GM12878 (cell line): ENCODE data around the gene GABRB3. TPM values are rescaled to one million over a fixed set of nuclear protein-coding genes. Genes with fewer than 3 reads are reported as not detected.

Experiments used
- ATAC-seq: fragments of 200-7000 bp; cut with Tn5 transposase; 3 replicates; pipeline ENCODE4 v1.9.1; 2020; ENCODE audit warnings: mild to moderate bottlenecking, moderate library complexity
- BruUV-seq: library from RNA; stranded (reverse); fragments of 400-500 nt; replicated peaks from 2 replicates; lab custom pipeline; 2021; lab: Mats Ljungman, UMichigan
- CTCF ChIA-PET: fragments of 300-600 bp; sonication (Branson Sonifier 250); formaldehyde crosslinking; extraction: SDS; loops from one replicate; lab custom pipeline; 2021; ENCODE audit warnings: inconsistent platforms; lab: Yijun Ruan, JAX
- POLR2A ChIA-PET: fragments of 350-600 bp; formaldehyde crosslinking; extraction: SDS; loops from one replicate; lab custom pipeline; 2021; ENCODE audit warnings: inconsistent platforms; lab: Charles Lee
- RAD21 ChIA-PET: fragments of 300-600 bp; sonication (Branson Sonifier 250); formaldehyde crosslinking; loops from one replicate; lab custom pipeline; 2023; ENCODE audit warnings: antibody characterized with exemption; ENCODE audit not compliant: unreplicated experiment; lab: Charles Lee
- SMC1A ChIA-PET: fragments of 300-600 bp; sonication (Branson Sonifier 250); formaldehyde crosslinking; loops from one replicate; lab custom pipeline; 2023; ENCODE audit not compliant: unreplicated experiment, uncharacterized antibody; lab: Charles Lee
- DNase-seq: peaks from one replicate; pipeline ENCODE4 v3.0.0-alpha.2; 2011; ENCODE audit warnings: low read depth, low spot score
- FAIRE-seq: peaks from 3 replicates; lab custom pipeline; 2011; peaks lifted over from hg19 to GRCh38; lab: Jason Lieb, UNC
- H2AFZ ChIP-seq: 2 replicates; pipeline ENCODE4 v1.6.0; 2011; ENCODE audit warnings: low read depth, low read length, control low read depth; ENCODE audit not compliant: control insufficient read depth
- H3K27ac ChIP-seq: 2 replicates; pipeline ENCODE4 v1.5.1; 2011; ENCODE audit warnings: control low read depth; ENCODE audit not compliant: control insufficient read depth, insufficient read depth
- H3K27me3 ChIP-seq, 2 experiments: replicated peaks in 1 of 2; 2 replicates each; pipeline versions ENCODE4 v1.6.0 to v1.6.1; 2011; ENCODE audit warnings: low read length in 1 of 2; ENCODE audit not compliant: control insufficient read depth in 2 of 2, insufficient read depth in 2 of 2
- H3K36me3 ChIP-seq, 2 experiments: 2 replicates each; pipeline ENCODE4 v1.5.1; 2011; ENCODE audit warnings: low read length in 1 of 2; ENCODE audit not compliant: control insufficient read depth in 2 of 2, insufficient read depth in 2 of 2
- H3K4me1 ChIP-seq: 2 replicates; pipeline ENCODE4 v1.6.1; 2011; ENCODE audit warnings: mild to moderate bottlenecking, low read length, moderate library complexity, mixed read lengths; ENCODE audit not compliant: control insufficient read depth, insufficient read depth
- H3K4me2 ChIP-seq: 2 replicates; pipeline ENCODE4 v1.6.0; 2011; ENCODE audit warnings: control low read depth; ENCODE audit not compliant: control insufficient read depth, insufficient read depth
- H3K4me3 ChIP-seq: fragments of 200-600 bp; sonication (generic); 2 replicates; pipeline ENCODE4 v1.5.1; 2016
- H3K79me2 ChIP-seq: 2 replicates; pipeline ENCODE4 v1.6.0; 2011; ENCODE audit warnings: low read length; ENCODE audit not compliant: control insufficient read depth, insufficient read depth
- H3K9ac ChIP-seq: 2 replicates; pipeline ENCODE4 v1.8.0; 2011; ENCODE audit warnings: low read length, control low read depth, mixed read lengths; ENCODE audit not compliant: control insufficient read depth, insufficient read depth
- H3K9me3 ChIP-seq: replicated peaks from 3 replicates; pipeline ENCODE4 v1.5.1; 2011; ENCODE audit warnings: mild to moderate bottlenecking, low read length; ENCODE audit not compliant: control insufficient read depth, insufficient read depth
- H4K20me1 ChIP-seq: 2 replicates; pipeline ENCODE4 v1.6.0; 2011; ENCODE audit not compliant: control insufficient read depth, insufficient read depth
- ATF2 ChIP-seq: IDR thresholded peaks from 2 replicates; pipeline ENCODE4 v1.6.1; 2012; ENCODE audit warnings: low read length, inconsistent platforms
- E2F4 ChIP-seq: IDR thresholded peaks from 2 replicates; pipeline ENCODE4 v1.6.1; 2012; ENCODE audit warnings: low read depth, low read length, improper control_type of control experiment
- EED ChIP-seq: sonication (generic); IDR thresholded peaks from 2 replicates; pipeline ENCODE4 v1.6.1; 2016; ENCODE audit warnings: antibody characterized with exemption, low read depth
- FOXK2 ChIP-seq: fragments of 450-650 bp; IDR thresholded peaks from 2 replicates; pipeline ENCODE4 v1.6.1; 2017; ENCODE audit warnings: mild to moderate bottlenecking, moderate library complexity
- IKZF2 ChIP-seq, 2 experiments: fragments of 450-650 bp; IDR thresholded peaks; 2 replicates each; pipeline ENCODE4 v1.6.1; 2017; ENCODE audit warnings: mild to moderate bottlenecking in 2 of 2, moderate library complexity in 2 of 2
- JUND ChIP-seq: IDR thresholded peaks from 2 replicates; pipeline ENCODE4 v1.6.1; 2012; ENCODE audit warnings: low read depth, mild to moderate bottlenecking, low read length, improper control_type of control experiment, moderate library complexity
- NFIC ChIP-seq: IDR thresholded peaks from 2 replicates; pipeline ENCODE4 v1.6.1; 2012; ENCODE audit warnings: low read depth, mild to moderate bottlenecking, inconsistent platforms, low read length, moderate library complexity
- NRF1 ChIP-seq: conservative IDR thresholded peaks from 2 replicates; pipeline ENCODE4 v1.6.1; 2011; ENCODE audit warnings: mild to moderate bottlenecking, low read depth, low read length, improper control_type of control experiment
- RB1 ChIP-seq: fragments of 450-650 bp; formaldehyde crosslinking; IDR thresholded peaks from 2 replicates; pipeline ENCODE4 v1.6.1; 2017; ENCODE audit warnings: mild to moderate bottlenecking, borderline replicate concordance
- RUNX3 ChIP-seq: IDR thresholded peaks from 2 replicates; pipeline ENCODE4 v1.6.1; 2012; ENCODE audit warnings: low read length, inconsistent platforms
- SIX5 ChIP-seq: IDR thresholded peaks from 2 replicates; pipeline ENCODE4 v1.6.1; 2011; ENCODE audit warnings: mild to moderate bottlenecking, low read depth, low read length, moderate library complexity; ENCODE audit not compliant: severe bottlenecking
- YY1 ChIP-seq: IDR thresholded peaks from 2 replicates; pipeline ENCODE4 v1.6.1; 2011; ENCODE audit warnings: low read depth, mild to moderate bottlenecking, low read length
- ZNF217 ChIP-seq: fragments of 450-650 bp; IDR thresholded peaks from 2 replicates; pipeline ENCODE4 v1.6.1; 2017; ENCODE audit warnings: antibody characterized with exemption, mild to moderate bottlenecking
- WGBS: methylation state at CpG from one replicate; pipeline ENCODE4 v1.1.6; 2016; ENCODE audit warnings: low lambda C conversion rate; ENCODE audit not compliant: insufficient replicate concordance, insufficient coverage; ENCODE audit errors: missing lambda C conversion rate; 5-methylcytosine and 5-hydroxymethylcytosine counted together
- in situ Hi-C: fragments of 300-500 bp; cut with MboI; formaldehyde crosslinking; loops from 9 replicates; pipeline ENCODE4 v1.14.3; 2018; ENCODE audit warnings: mixed read lengths
- intact Hi-C: fragments of 100-400 bp; cut with micrococcal nuclease; formaldehyde crosslinking; loops from one replicate; pipeline ENCODE4 v1.14.2; 2022; ENCODE audit not compliant: unreplicated experiment
- polyA plus RNA-seq, 11 experiments: library from polyadenylated mRNA; depleted of rRNA in 4 of 11; unstranded in 6 of 11; stranded (reverse) in 5 of 11; fragments of >200 nt; fragmentation: Nextera tagmentation in 4 of 11; fragmentation: Illumina TruSeq in 1 of 11; extraction: Ambion mirVana in 4 of 11; extraction: Trizol in 1 of 11; gene quantifications; 1 replicate in 1 of 11; 2 replicates in 10 of 11; pipeline versions ENCODE4 v1.2.1 to v1.2.3, GENCODE V29; 2011 to 2016; ENCODE audit warnings: inconsistent platforms in 2 of 11, missing spikeins in 2 of 11, low read depth in 1 of 11
- total RNA-seq, 4 experiments: library from RNA; depleted of rRNA in 3 of 4; stranded (reverse); fragments of >200 nt in 3 of 4; fragmentation: Illumina TruSeq in 1 of 4; extraction: Trizol in 1 of 4; gene quantifications; 2 replicates each; pipeline versions ENCODE4 v1.2.1 to v1.2.3, GENCODE V29; 2013 to 2021

Gene GABRB3
- total and polyA plus RNA-seq, 10 of the 15 experiments (the other 5 are each of a cell fraction or from before 2014, with no cell fraction given), result 0.05 to 0.08 (median 0.05) TPM; not detected in 7

GRCh38 chr15:26665957-26666791, 106.7 kb downstream of the GABRB3 start:
- H3K4me1 ChIP-seq, result no peaks in the 10 kb centered on the region
- SMC1A ChIA-PET, result no interaction called here
- TF ChIP-seq E2F4, result no peak
- TF ChIP-seq ZNF217, result no peak
- no peak for TF ChIP-seq RB1
- TF ChIP-seq FOXK2, result no peak
- TF ChIP-seq YY1, result no peak
- no peak for TF ChIP-seq NFIC
- no peak for TF ChIP-seq JUND
- TF ChIP-seq ATF2, result no peak
- no peak for TF ChIP-seq EED
- no peak for TF ChIP-seq IKZF2 (IDR thresholded peaks at IDR 0.05)
- no peak for TF ChIP-seq SIX5
- no peak for TF ChIP-seq RUNX3
- no peak for TF ChIP-seq NRF1
- TF ChIP-seq, all 136 proteins: peak for 0
- ChIA-PET RAD21 (no interaction called here), POLR2A (no interaction called here), CTCF (no interaction called here)
- Histone ChIP-seq H3K9ac (no peak overlapping the region), H3K4me2 (no peak overlapping the region), H3K9me3 (no peaks in the 10 kb centered on the region; the same call in 2 of the 3 replicates), H3K36me3 (no peaks in the 10 kb centered on the region), H3K79me2 (no peaks in the 10 kb centered on the region), H3K27ac (no peak overlapping the region), H4K20me1 (no peaks in the 10 kb centered on the region), H3K27me3 (no peaks in the 10 kb centered on the region), H3K4me3 (no peak overlapping the region), H2AFZ (no peak overlapping the region)
- intact Hi-C loops (no loop called here), in situ Hi-C loops (loop anchor here (10.0 kb wide), 1 partner anchor 59 kb away; no protein-coding TSS in a partner anchor)
- DNase-seq, result no peak
- no TSS peak for BruUV-seq
- no peak for ATAC-seq
- no peak for FAIRE-seq
- 31% methylated on average over 11 of the region's 11 CpGs for WGBS
